Heart right ventricle (tissue), 16 donors: Measurements from ENCODE around the gene OR56A4. TPM values are rescaled to one million over a fixed set of nuclear protein-coding genes. Genes with fewer than 3 reads are reported as not detected.

Experiments used
- ATAC-seq, 8 donors: fragments of 200-7000 bp; cut with Tn5 transposase; one replicate each; pipeline ENCODE4 v1.9.1; 2020; ENCODE audit warnings: mild to moderate bottlenecking in 8 of 8, moderate library complexity in 8 of 8, moderate number of reproducible peaks in 1 of 8
- DNase-seq, 2 donors: peaks; one replicate each; pipeline ENCODE4 v3.0.0-alpha.2; 2020
- H3K27ac ChIP-seq, 10 donors: fragments of 200-600 bp; sonication (generic) in 2 of 10; one replicate each; pipeline versions ENCODE4 v1.5.0 to v1.8.0; 2020 to 2022; ENCODE audit warnings: mild to moderate bottlenecking in 3 of 10
- H3K27me3 ChIP-seq, 7 donors: fragments of 200-600 bp; one replicate each; pipeline ENCODE4 v1.8.0; 2021 to 2022; ENCODE audit warnings: mild to moderate bottlenecking in 2 of 7
- H3K36me3 ChIP-seq, 9 donors: fragments of 200-600 bp; sonication (generic) in 1 of 9; one replicate each; pipeline versions ENCODE4 v1.5.0 to v1.8.0; 2020 to 2022; ENCODE audit warnings: mild to moderate bottlenecking in 2 of 9
- H3K4me1 ChIP-seq, 9 donors: fragments of 200-600 bp; sonication (generic) in 1 of 9; one replicate each; pipeline versions ENCODE4 v1.5.0 to v1.8.0; 2020 to 2022; ENCODE audit warnings: mild to moderate bottlenecking in 4 of 9
- H3K4me3 ChIP-seq, 10 donors: fragments of 200-600 bp; sonication (generic) in 2 of 10; one replicate each; pipeline versions ENCODE4 v1.5.0 to v1.8.0; 2020 to 2022; ENCODE audit warnings: mild to moderate bottlenecking in 7 of 10, moderate library complexity in 2 of 10
- H3K9me3 ChIP-seq, 11 donors: fragments of 200-600 bp in 10 of 11; sonication (generic) in 2 of 11; one replicate each; pipeline versions ENCODE4 v1.5.0 to v1.8.0; 2013 to 2022; ENCODE audit warnings: mild to moderate bottlenecking in 2 of 11, control low read depth in 1 of 11, moderate library complexity in 1 of 11
- CTCF ChIP-seq, 9 donors: fragments of 200-600 bp; sonication (generic) in 2 of 9; IDR thresholded peaks; one replicate each; pipeline versions ENCODE4 v1.5.0 to v1.8.0; 2021 to 2022; ENCODE audit warnings: antibody characterized with exemption in 9 of 9, mild to moderate bottlenecking in 5 of 9, moderate library complexity in 1 of 9
- WGBS, 2 donors: extraction: QIAGEN DNeasy Blood & Tissue Kit; methylation state at CpG; one replicate each; pipeline ENCODE4 v1.1.7; 2013; ENCODE audit warnings: inconsistent platforms in 1 of 2; 5-methylcytosine and 5-hydroxymethylcytosine counted together
- intact Hi-C, 10 donors: fragments of 100-400 bp; cut with DNase I; formaldehyde crosslinking; loops; one replicate each; pipeline versions ENCODE4 v1.11.1 to v1.14.2; 2022
- polyA plus RNA-seq, 2 donors: library from polyadenylated mRNA; stranded (reverse); fragments of 200-250 nt; gene quantifications; one replicate each; pipeline ENCODE4 v1.2.3, GENCODE V29; 2013
- total RNA-seq, 10 donors: library from RNA; stranded (reverse); fragmentation: NEBNext Ultra II Directional in 3 of 10; extraction: Animal tissue kit (Norgen Biotek cat#: 25700) in 3 of 10; gene quantifications; one replicate each; pipeline versions ENCODE4 v1.2.1 to v1.2.4, GENCODE V29; 2021 to 2023
- donor health status: Arrhythmogenic right ventricular cardiomyopathy.
- donor health status: ischemic (EF 13 %, LVEDD 7.1; RV severe dilation, severe dysfunction).
- donor health status: healthy with polysubstance abuse.
- donor health status: DM: no; HTN: yes; CAD: no.
- donor health status: DM: no; HTN: no; CAD: no.
- donor health status: ischemic (EF 25% LVEDD 6.9; RV normal size, moderate dysfunction).
- donor health status: ischemic (EF 25% LVEDD 5.7; RV mildly dilated, moderate dysfunction).
- donor health status: healthy.
- donor health status: DM: yes; HTN: yes; CAD: no.
- donor health status: Ischemic cardiomyopathy.
- donor health status: ischemic (EF 35%, LVEDD 5.7; RV mildly dilated, moderate dysfunction).
- donor health status: nonischemic (EF 11% LVEDD 7.7; RV severe dilation, severe dysfunction).
- donor health status: DM: yes; HTN: yes; CAD: no.
- donor health status: PGD.
- donor health status: ischemic (EF 29% LVEDD 5.4; RV normal size, mild dysfunction).
- donor health status: nonischemic (EF 23%, LVEDD 6.1; RV moderate dilation, normal function).

The OR56A4 gene
- total and polyA plus RNA-seq, 12 donors: 0.05 TPM; not detected in 11

- DNase-seq: no peak
- intact Hi-C loops: no loop called here
- H3K9me3 ChIP-seq: no peaks in the 10 kb centered on the region
- no peak for TF ChIP-seq CTCF (IDR thresholded peaks at IDR 0.05)
- ATAC-seq: no peak
- H3K4me1 ChIP-seq: no peaks in the 10 kb centered on the region
- 50 to 57% methylated on average over 1 of the region's 1 CpG for WGBS, 2 donors
- H3K27me3 ChIP-seq: peaks cover 0 to 22% (median 2%) of the 10 kb centered on the region in 7 donors
- H3K27ac ChIP-seq: no peak within 1 kb of the TSS
- no peak within 1 kb of the TSS for H3K4me3 ChIP-seq
- no peaks in the 10 kb centered on the region for H3K36me3 ChIP-seq
Measured at GRCh38 chr11:5986885-5987284, 19.9 kb downstream of the OR56A4 start, which contains the start of gene OR52L1. TSS of gene OR52L1 (minus strand) at chr11:5986985. CDS start at chr11:5986930, 55 bp downstream.

- Histone ChIP-seq H3K4me1 (no peaks in the 10 kb centered on the region), H3K4me3 (no peak overlapping the region), H3K9me3 (peaks cover 0 to 29% (median 9%) of the 10 kb centered on the region in 11 donors), H3K27ac (no peak overlapping the region), H3K27me3 (peaks cover 0 to 3% (median 0%) of the 10 kb centered on the region in 7 donors), H3K36me3 (no peaks in the 10 kb centered on the region)
- no peak for DNase-seq
- ATAC-seq: no peak
- intact Hi-C loops: no loop called here
- TF ChIP-seq CTCF (IDR thresholded peaks at IDR 0.05): no peak
- WGBS, 2 donors: 48 to 52% methylated on average over 1 of the region's 1 CpG
Measured at GRCh38 chr11:5983443-5983842, 23.3 kb downstream of the OR56A4 start.

- H3K4me3 ChIP-seq: no peak overlapping the region
- peaks cover 0 to 2% (median 0%) of the 10 kb centered on the region in 7 donors for H3K27me3 ChIP-seq
- DNase-seq (no peak), ATAC-seq (no peak)
- intact Hi-C loops: no loop called here
- peaks cover 0 to 19% (median 5%) of the 10 kb centered on the region in 11 donors for H3K9me3 ChIP-seq
- 66 to 81% methylated on average over 1 of the region's 1 CpG for WGBS, 2 donors
- no peaks in the 10 kb centered on the region for H3K36me3 ChIP-seq
- no peak for TF ChIP-seq CTCF (IDR thresholded peaks at IDR 0.05)
- no peak overlapping the region for H3K27ac ChIP-seq
- H3K4me1 ChIP-seq: no peaks in the 10 kb centered on the region
Measured at GRCh38 chr11:5973530-5973929, 33.2 kb downstream of the OR56A4 start.

DNA sequence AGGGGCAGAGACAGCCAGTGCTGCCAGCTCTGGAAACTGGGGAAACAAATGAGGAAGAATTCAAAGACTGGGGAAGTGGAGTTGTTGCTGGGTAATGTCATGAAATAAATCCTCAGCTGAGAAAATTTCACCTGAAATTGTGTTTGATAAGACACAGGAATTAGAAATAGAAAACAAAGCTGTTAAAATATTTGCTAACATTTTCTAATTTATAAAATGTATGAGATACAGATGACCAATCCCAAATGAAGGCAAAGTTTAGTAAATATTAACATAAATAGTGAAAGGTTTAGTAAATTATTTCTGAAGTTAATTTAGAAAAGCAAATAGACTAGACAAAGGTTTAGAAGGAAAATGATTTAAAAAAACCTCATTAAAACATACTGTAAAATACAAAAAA lies 38.4 kb downstream of the OR56A4 start, which contains the start of gene OR56A5:
OR56A5 (minus strand) TSS at position 101 of the 400 bp plus-strand sequence; CDS start at position 101, 0 bp downstream.
- H3K27me3 ChIP-seq: peaks cover 0 to 2% (median 0%) of the 10 kb centered on the region in 7 donors
- H3K4me1 ChIP-seq: no peaks in the 10 kb centered on the region
- peaks cover 0 to 17% (median 3%) of the 10 kb centered on the region in 11 donors for H3K9me3 ChIP-seq
- intact Hi-C loops: loop anchor here in 1 of 10 donors (10.0 kb wide), 1 partner anchor 794 kb away; no protein-coding TSS in a partner anchor
- H3K27ac ChIP-seq: no peak within 1 kb of the TSS
- H3K36me3 ChIP-seq: no peaks in the 10 kb centered on the region
- no peak for TF ChIP-seq CTCF (IDR thresholded peaks at IDR 0.05)
- no peak within 1 kb of the TSS for H3K4me3 ChIP-seq
- DNase-seq: no peak
- ATAC-seq: no peak
